ENCODE data around the gene HECTD2.

GRCh38 chr10:91528080-91528479 lies 117.9 kb downstream of the HECTD2 start:
- TF ChIP-seq CTCF (IDR thresholded peaks at IDR 0.05; ENCODE audit: control extremely low read depth in 1 of 3, insufficient read depth in 1 of 3, low read depth in 1 of 3, low read length in 3 of 3), result no peak
- TF ChIP-seq JUND (IDR thresholded peaks at IDR 0.05; ENCODE audit: low read length), result no peak
- TF ChIP-seq CEBPB (IDR thresholded peaks at IDR 0.05; ENCODE audit: low read depth, low read length), result no peak
- no peak for TF ChIP-seq SP2 (IDR thresholded peaks at IDR 0.05; ENCODE audit: low read length)
- no peak for TF ChIP-seq BCL11A (IDR thresholded peaks at IDR 0.05; ENCODE audit: low read depth in 2 of 2, low read length in 2 of 2)
- TF ChIP-seq POLR2AphosphoS5 (IDR thresholded peaks at IDR 0.05; ENCODE audit: low read depth, low read length), result no peak
- TF ChIP-seq ATF3 (IDR thresholded peaks at IDR 0.05; ENCODE audit: insufficient read depth, low read depth, low read length), result no peak
- TF ChIP-seq HDAC2 (IDR thresholded peaks at IDR 0.05; ENCODE audit: borderline replicate concordance in 1 of 2, low read depth in 2 of 2, low read length in 2 of 2), result no peak
- TF ChIP-seq TBP (IDR thresholded peaks at IDR 0.05; ENCODE audit: low read depth, low read length), result no peak

Data from H1 (cell line).